SKM-1 (cell line): ENCODE measurements around the gene ATP6V0E1.
"Not testable (repeated sequence)": the region's sequence is repeated elsewhere in the genome, so short reads cannot be mapped to it uniquely, and the experiment has no call there.

Experiments
- DNase-seq: peaks from one replicate; lab custom pipeline; 2025; ENCODE audit not compliant: unreplicated experiment; lab: John Stamatoyannopoulos, UW

ATP6V0E1 gene

GRCh38 chr5:173069671-173070070, 86.1 kb downstream of the ATP6V0E1 start:
- no peak for DNase-seq

GRCh38 chr5:173075137-173075843, 91.7 kb downstream of the ATP6V0E1 start:
- no peak for DNase-seq

GRCh38 chr5:173075970-173076369, 92.4 kb downstream of the ATP6V0E1 start:
- no peak for DNase-seq

GRCh38 chr5:173076471-173076870, 92.9 kb downstream of the ATP6V0E1 start:
- not testable (repeated sequence) for DNase-seq

- DNase-seq, result no peak
Observed at GRCh38 chr5:173078878-173079277, 95.3 kb downstream of the ATP6V0E1 start.
